PC-3 (cell line): ENCODE measurements around the gene GRM1. TPM values are rescaled to one million over a fixed set of nuclear protein-coding genes. Genes with fewer than 3 reads are reported as not detected.

Experiments
- ATAC-seq: fragments of 200-7000 bp; cut with Tn5 transposase; 2 replicates; pipeline ENCODE4 v1.9.1; 2020; ENCODE audit warnings: mild to moderate bottlenecking, moderate library complexity
- BruUV-seq: library from RNA; stranded (reverse); fragments of 400-500 nt; replicated peaks from 2 replicates; lab custom pipeline; 2021; lab: Mats Ljungman, UMichigan
- CTCF ChIA-PET: fragments of 300-600 bp; sonication (Branson Sonifier 250); formaldehyde crosslinking; loops from one replicate; lab custom pipeline; 2022; ENCODE audit warnings: antibody characterized with exemption; lab: Charles Lee
- POLR2A ChIA-PET: fragments of 300-600 bp; sonication (Branson Sonifier 250); formaldehyde crosslinking; loops from one replicate; lab custom pipeline; 2022; ENCODE audit warnings: antibody characterized with exemption; ENCODE audit not compliant: unreplicated experiment; lab: Charles Lee
- DNase-seq: peaks from one replicate; pipeline ENCODE4 v3.0.0-alpha.2; 2015
- H2AFZ ChIP-seq: fragments of 300-600 bp; sonication (generic); 2 replicates; pipeline ENCODE4 v1.6.0; 2016; ENCODE audit warnings: antibody characterized with exemption, low read length
- H3F3A ChIP-seq: fragments of 300-600 bp; sonication (generic); one replicate; pipeline ENCODE4 v1.6.0; 2017; ENCODE audit warnings: antibody characterized with exemption, low read length, control low read depth, mild to moderate bottlenecking; ENCODE audit not compliant: unreplicated experiment
- H3K27ac ChIP-seq: fragments of 300-600 bp; sonication (generic); 2 replicates; pipeline ENCODE4 v1.5.1; 2016; ENCODE audit warnings: mild to moderate bottlenecking, low read length
- H3K27me3 ChIP-seq: fragments of 300-600 bp; sonication (generic); 2 replicates; pipeline ENCODE4 v1.6.1; 2016; ENCODE audit warnings: low read length, mixed read lengths
- H3K36me3 ChIP-seq: fragments of 300-600 bp; sonication (generic); 2 replicates; pipeline ENCODE4 v1.6.1; 2016; ENCODE audit warnings: low read depth, mixed run types, low read length, mixed read lengths
- H3K4me1 ChIP-seq: fragments of 300-600 bp; sonication (generic); 2 replicates; pipeline ENCODE4 v1.5.1; 2016; ENCODE audit warnings: low read length; ENCODE audit not compliant: insufficient read depth
- H3K4me2 ChIP-seq: fragments of 300-600 bp; sonication (generic); 2 replicates; pipeline ENCODE4 v1.6.0; 2016; ENCODE audit warnings: low read length
- H3K4me3 ChIP-seq: fragments of 300-600 bp; sonication (generic); 2 replicates; pipeline ENCODE4 v1.5.1; 2016; ENCODE audit warnings: mild to moderate bottlenecking, low read length, mixed read lengths
- H3K79me2 ChIP-seq: fragments of 300-600 bp; sonication (generic); 2 replicates; pipeline ENCODE4 v1.6.1; 2017; ENCODE audit warnings: low read length, mixed read lengths
- H3K9ac ChIP-seq: fragments of 300-600 bp; sonication (generic); 2 replicates; pipeline ENCODE4 v1.6.0; 2016; ENCODE audit warnings: mild to moderate bottlenecking, low read length
- H3K9me2 ChIP-seq: fragments of 300-600 bp; sonication (generic); replicated peaks from 2 replicates; pipeline ENCODE4 v1.6.1; 2016; ENCODE audit warnings: mixed run types, low read length, mixed read lengths
- H3K9me3 ChIP-seq: fragments of 300-600 bp; sonication (generic); 2 replicates; pipeline ENCODE4 v1.6.1; 2016; ENCODE audit warnings: low read length, mixed read lengths
- H4K20me1 ChIP-seq: fragments of 300-600 bp; sonication (generic); 2 replicates; pipeline ENCODE4 v1.6.1; 2016; ENCODE audit warnings: low read length, mixed read lengths
- EZH2 ChIP-seq: fragments of 300-600 bp; sonication (generic); IDR thresholded peaks from one replicate; pipeline ENCODE4 v1.6.1; 2017; ENCODE audit warnings: antibody characterized with exemption, mild to moderate bottlenecking, low read length; ENCODE audit not compliant: unreplicated experiment
- EZH2phosphoT487 ChIP-seq: fragments of 300-600 bp; sonication (generic); IDR thresholded peaks from 2 replicates; pipeline ENCODE4 v1.6.1; 2018; ENCODE audit warnings: mild to moderate bottlenecking, antibody characterized with exemption, low read length, borderline replicate concordance
- intact Hi-C: fragments of 100-400 bp; cut with micrococcal nuclease; formaldehyde crosslinking; loops from 2 replicates; pipeline ENCODE4 v1.9.0; 2023
- total RNA-seq: library from RNA; depleted of rRNA; stranded (reverse); fragments of >200 nt; gene quantifications from 2 replicates; pipeline ENCODE4 v1.2.3, GENCODE V29; 2014
- TF ChIP-seq, protein P1 (sequence below): fragments of 300-600 bp; sonication (generic); conservative IDR thresholded peaks from 2 replicates; pipeline ENCODE4 v1.5.1; 2017; ENCODE audit warnings: antibody characterized with exemption, low read depth, mild to moderate bottlenecking, low read length

The GRM1 gene
- total RNA-seq, 1 experiment from 2014 or later = 0.11 TPM

DNA sequence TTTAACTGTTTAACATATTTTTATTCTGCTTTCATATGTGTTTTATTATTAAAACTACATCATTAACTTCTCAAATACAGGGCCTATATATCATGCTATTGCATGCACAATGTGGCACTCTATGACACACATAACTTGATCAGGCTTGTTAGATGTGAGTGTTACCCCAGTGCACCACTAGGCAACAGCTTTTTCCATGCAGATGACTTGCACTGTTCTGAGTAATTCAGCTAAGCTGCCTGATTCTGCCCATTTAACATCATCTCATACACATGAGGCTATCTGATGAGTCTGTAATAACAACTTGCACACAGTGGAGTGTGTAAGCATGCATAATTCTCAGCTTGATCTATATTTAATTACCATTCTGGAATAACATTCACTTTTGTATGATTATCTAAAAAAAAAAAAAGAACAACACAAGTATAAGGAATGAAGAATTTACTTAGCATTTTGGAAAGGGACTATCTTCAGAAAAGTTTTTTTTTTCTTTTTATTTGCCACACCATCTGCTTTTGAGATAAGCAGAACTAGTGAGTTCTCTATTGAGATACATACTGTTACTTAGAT is 83.1 kb downstream of the GRM1 start:
- ChIA-PET CTCF (no interaction called here), POLR2A (no interaction called here)
- Histone ChIP-seq H3K9me3 (no peaks in the 10 kb centered on the region), H3K4me2 (no peak overlapping the region), H3K4me3 (no peak overlapping the region), H3K9me2 (no peaks in the 10 kb centered on the region), H3K79me2 (no peaks in the 10 kb centered on the region), H3K9ac (no peak overlapping the region), H3K27me3 (no peaks in the 10 kb centered on the region), H3K27ac (no peak overlapping the region), H3F3A (no peaks in the 10 kb centered on the region), H3K4me1 (no peaks in the 10 kb centered on the region), H3K36me3 (no peaks in the 10 kb centered on the region), H4K20me1 (no peaks in the 10 kb centered on the region), H2AFZ (no peak overlapping the region)
- BruUV-seq = no TSS peak
- intact Hi-C loops = no loop called here
- DNase-seq (no peak), ATAC-seq (no peak)
- TF ChIP-seq EZH2 (no peak), EZH2phosphoT487 (no peak)
- TF ChIP-seq, protein P1, sequence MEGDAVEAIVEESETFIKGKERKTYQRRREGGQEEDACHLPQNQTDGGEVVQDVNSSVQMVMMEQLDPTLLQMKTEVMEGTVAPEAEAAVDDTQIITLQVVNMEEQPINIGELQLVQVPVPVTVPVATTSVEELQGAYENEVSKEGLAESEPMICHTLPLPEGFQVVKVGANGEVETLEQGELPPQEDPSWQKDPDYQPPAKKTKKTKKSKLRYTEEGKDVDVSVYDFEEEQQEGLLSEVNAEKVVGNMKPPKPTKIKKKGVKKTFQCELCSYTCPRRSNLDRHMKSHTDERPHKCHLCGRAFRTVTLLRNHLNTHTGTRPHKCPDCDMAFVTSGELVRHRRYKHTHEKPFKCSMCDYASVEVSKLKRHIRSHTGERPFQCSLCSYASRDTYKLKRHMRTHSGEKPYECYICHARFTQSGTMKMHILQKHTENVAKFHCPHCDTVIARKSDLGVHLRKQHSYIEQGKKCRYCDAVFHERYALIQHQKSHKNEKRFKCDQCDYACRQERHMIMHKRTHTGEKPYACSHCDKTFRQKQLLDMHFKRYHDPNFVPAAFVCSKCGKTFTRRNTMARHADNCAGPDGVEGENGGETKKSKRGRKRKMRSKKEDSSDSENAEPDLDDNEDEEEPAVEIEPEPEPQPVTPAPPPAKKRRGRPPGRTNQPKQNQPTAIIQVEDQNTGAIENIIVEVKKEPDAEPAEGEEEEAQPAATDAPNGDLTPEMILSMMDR = no peak

DNA sequence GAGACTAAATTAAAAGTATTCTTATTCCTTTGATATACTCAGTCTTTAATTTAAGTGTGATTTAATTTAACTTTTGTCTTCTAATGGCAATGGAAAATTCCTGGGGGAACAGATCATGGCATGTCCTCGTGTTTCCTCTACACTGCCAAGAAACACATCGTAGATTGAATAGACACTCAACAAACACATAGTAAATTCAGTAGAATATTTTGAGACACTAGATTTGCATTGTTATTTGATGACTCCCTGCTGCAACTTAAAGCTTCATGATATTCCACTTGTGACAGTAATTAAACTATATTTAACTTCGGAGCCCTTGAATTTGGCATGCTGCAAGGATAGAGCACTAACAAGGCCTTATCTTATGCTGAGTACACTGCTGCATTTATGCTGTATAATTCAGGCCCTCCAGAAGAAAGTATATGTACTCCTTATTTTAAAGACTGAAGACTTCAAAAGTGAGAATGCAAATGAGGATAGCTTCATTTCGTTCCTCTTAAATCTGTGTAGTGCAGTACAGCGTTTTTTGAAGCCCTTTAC is 84.3 kb downstream of the GRM1 start:
- BruUV-seq = no TSS peak
- ChIA-PET POLR2A (no interaction called here), CTCF (no interaction called here)
- ATAC-seq (no peak), DNase-seq (no peak)
- H3K4me3 ChIP-seq = no peak overlapping the region
- H3K27me3 ChIP-seq = no peaks in the 10 kb centered on the region
- no peak overlapping the region for H3K9ac ChIP-seq
- H2AFZ ChIP-seq = no peak overlapping the region
- no peak overlapping the region for H3K4me2 ChIP-seq
- intact Hi-C loops = no loop called here
- no peaks in the 10 kb centered on the region for H3F3A ChIP-seq
- no peaks in the 10 kb centered on the region for H3K4me1 ChIP-seq
- TF ChIP-seq EZH2 (no peak), EZH2phosphoT487 (no peak)
- TF ChIP-seq, protein P1 = no peak
- H3K27ac ChIP-seq = no peak overlapping the region
- no peaks in the 10 kb centered on the region for H3K79me2 ChIP-seq
- no peaks in the 10 kb centered on the region for H3K9me2 ChIP-seq
- no peaks in the 10 kb centered on the region for H3K9me3 ChIP-seq
- no peaks in the 10 kb centered on the region for H4K20me1 ChIP-seq
- no peaks in the 10 kb centered on the region for H3K36me3 ChIP-seq

DNA sequence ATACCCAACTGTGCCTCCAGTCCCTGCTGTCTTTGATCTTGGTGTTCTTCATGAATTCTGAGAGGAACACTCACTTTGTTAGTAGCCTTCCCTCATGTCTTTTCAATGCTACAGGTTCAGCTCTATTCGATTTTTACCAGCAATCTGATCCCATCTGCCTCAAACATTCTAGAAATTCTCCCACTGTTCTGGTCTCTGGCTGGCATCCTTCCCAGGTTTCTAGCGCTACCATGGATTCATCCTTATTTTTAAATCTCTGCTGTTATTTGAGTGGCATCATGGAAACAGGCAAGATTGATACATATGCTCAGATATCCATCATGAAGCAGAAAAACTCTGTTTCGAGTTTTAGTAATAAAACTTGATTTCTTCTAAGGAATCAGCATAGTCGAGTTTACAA is 94.8 kb downstream of the GRM1 start:
- no peak overlapping the region for H3K4me2 ChIP-seq
- POLR2A ChIA-PET = no interaction called here
- H3K9me2 ChIP-seq = no peaks in the 10 kb centered on the region

More for the DNA sequence above, 94.8 kb downstream of the GRM1 start:
- no peak overlapping the region for H3K4me3 ChIP-seq
- DNase-seq = no peak
- TF ChIP-seq EZH2phosphoT487 = no peak
- no peak for TF ChIP-seq EZH2
- TF ChIP-seq, protein P1 = no peak
- no peaks in the 10 kb centered on the region for H3K79me2 ChIP-seq
- no peaks in the 10 kb centered on the region for H3K4me1 ChIP-seq
- no peaks in the 10 kb centered on the region for H3K36me3 ChIP-seq
- intact Hi-C loops = no loop called here
- ATAC-seq = no peak
- no peaks in the 10 kb centered on the region for H3K27me3 ChIP-seq
- no peak overlapping the region for H3K9ac ChIP-seq
- no TSS peak for BruUV-seq
- H3F3A ChIP-seq = no peaks in the 10 kb centered on the region
- H2AFZ ChIP-seq = no peak overlapping the region
- no peaks in the 10 kb centered on the region for H4K20me1 ChIP-seq
- CTCF ChIA-PET = no interaction called here
- no peak overlapping the region for H3K27ac ChIP-seq
- H3K9me3 ChIP-seq = no peaks in the 10 kb centered on the region
